H1 (cell line): ENCODE results near the gene PEAK1. TPM values are rescaled to one million over a fixed set of nuclear protein-coding genes. Genes with fewer than 3 reads are reported as not detected.

Experiments
- JUND ChIP-seq: IDR thresholded peaks from 2 replicates; pipeline ENCODE4 v1.6.1; 2011; ENCODE audit warnings: mild to moderate bottlenecking, improper control_type of control experiment, low read length
- polyA plus RNA-seq, 7 experiments: library from polyadenylated mRNA; depleted of rRNA in 3 of 7; stranded (reverse) in 5 of 7; unstranded in 2 of 7; fragments of >200 nt in 5 of 7; fragments of 200-250 nt in 2 of 7; gene quantifications; 1 replicate in 5 of 7; 2 replicates in 1 of 7; 4 replicates in 1 of 7; pipeline versions ENCODE4 v1.2.1 to v1.2.3, GENCODE V29; 2011 to 2013; ENCODE audit warnings: missing spikeins in 2 of 7, mixed read lengths in 2 of 7
- total RNA-seq: library from RNA; stranded (reverse); fragmentation: NEBNext Ultra II Directional; extraction: Animal tissue kit (Norgen Biotek cat#: 25700); gene quantifications from 2 replicates; pipeline ENCODE4 v1.2.1, GENCODE V29; 2021
- TF ChIP-seq, protein P1 (sequence below): fragments of 300-600 bp; sonication (generic); IDR thresholded peaks from 2 replicates; pipeline ENCODE4 v1.7.1; 2012; ENCODE audit warnings: low read length, moderate library complexity, mild to moderate bottlenecking, inconsistent platforms; ENCODE audit not compliant: insufficient replicate concordance

PEAK1 gene
- total and polyA plus RNA-seq, 2 of the 8 experiments (the other 6 are each of a cell fraction or from before 2014, with no cell fraction given) = 8.8 to 44.8 TPM

DNA sequence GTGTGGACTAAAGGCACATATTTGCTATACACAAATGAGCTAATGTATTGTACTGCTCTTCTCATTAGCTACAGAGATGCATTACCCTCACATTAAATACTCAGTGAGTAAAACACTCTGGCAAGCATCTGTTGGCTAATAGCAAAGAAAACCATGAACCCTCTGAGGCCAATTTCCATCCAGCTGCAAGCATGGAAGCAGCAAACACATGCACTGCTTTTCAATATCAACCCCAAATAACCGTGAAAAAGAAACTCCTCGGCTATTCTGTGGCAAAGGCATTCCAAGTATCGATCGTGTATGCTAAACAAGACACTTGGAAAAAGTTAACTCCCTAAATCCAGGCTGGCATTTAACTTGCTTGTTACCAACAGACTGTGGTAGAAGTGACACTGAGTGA, 67.0 kb downstream of the PEAK1 start (continued):
- TF ChIP-seq, protein P1, sequence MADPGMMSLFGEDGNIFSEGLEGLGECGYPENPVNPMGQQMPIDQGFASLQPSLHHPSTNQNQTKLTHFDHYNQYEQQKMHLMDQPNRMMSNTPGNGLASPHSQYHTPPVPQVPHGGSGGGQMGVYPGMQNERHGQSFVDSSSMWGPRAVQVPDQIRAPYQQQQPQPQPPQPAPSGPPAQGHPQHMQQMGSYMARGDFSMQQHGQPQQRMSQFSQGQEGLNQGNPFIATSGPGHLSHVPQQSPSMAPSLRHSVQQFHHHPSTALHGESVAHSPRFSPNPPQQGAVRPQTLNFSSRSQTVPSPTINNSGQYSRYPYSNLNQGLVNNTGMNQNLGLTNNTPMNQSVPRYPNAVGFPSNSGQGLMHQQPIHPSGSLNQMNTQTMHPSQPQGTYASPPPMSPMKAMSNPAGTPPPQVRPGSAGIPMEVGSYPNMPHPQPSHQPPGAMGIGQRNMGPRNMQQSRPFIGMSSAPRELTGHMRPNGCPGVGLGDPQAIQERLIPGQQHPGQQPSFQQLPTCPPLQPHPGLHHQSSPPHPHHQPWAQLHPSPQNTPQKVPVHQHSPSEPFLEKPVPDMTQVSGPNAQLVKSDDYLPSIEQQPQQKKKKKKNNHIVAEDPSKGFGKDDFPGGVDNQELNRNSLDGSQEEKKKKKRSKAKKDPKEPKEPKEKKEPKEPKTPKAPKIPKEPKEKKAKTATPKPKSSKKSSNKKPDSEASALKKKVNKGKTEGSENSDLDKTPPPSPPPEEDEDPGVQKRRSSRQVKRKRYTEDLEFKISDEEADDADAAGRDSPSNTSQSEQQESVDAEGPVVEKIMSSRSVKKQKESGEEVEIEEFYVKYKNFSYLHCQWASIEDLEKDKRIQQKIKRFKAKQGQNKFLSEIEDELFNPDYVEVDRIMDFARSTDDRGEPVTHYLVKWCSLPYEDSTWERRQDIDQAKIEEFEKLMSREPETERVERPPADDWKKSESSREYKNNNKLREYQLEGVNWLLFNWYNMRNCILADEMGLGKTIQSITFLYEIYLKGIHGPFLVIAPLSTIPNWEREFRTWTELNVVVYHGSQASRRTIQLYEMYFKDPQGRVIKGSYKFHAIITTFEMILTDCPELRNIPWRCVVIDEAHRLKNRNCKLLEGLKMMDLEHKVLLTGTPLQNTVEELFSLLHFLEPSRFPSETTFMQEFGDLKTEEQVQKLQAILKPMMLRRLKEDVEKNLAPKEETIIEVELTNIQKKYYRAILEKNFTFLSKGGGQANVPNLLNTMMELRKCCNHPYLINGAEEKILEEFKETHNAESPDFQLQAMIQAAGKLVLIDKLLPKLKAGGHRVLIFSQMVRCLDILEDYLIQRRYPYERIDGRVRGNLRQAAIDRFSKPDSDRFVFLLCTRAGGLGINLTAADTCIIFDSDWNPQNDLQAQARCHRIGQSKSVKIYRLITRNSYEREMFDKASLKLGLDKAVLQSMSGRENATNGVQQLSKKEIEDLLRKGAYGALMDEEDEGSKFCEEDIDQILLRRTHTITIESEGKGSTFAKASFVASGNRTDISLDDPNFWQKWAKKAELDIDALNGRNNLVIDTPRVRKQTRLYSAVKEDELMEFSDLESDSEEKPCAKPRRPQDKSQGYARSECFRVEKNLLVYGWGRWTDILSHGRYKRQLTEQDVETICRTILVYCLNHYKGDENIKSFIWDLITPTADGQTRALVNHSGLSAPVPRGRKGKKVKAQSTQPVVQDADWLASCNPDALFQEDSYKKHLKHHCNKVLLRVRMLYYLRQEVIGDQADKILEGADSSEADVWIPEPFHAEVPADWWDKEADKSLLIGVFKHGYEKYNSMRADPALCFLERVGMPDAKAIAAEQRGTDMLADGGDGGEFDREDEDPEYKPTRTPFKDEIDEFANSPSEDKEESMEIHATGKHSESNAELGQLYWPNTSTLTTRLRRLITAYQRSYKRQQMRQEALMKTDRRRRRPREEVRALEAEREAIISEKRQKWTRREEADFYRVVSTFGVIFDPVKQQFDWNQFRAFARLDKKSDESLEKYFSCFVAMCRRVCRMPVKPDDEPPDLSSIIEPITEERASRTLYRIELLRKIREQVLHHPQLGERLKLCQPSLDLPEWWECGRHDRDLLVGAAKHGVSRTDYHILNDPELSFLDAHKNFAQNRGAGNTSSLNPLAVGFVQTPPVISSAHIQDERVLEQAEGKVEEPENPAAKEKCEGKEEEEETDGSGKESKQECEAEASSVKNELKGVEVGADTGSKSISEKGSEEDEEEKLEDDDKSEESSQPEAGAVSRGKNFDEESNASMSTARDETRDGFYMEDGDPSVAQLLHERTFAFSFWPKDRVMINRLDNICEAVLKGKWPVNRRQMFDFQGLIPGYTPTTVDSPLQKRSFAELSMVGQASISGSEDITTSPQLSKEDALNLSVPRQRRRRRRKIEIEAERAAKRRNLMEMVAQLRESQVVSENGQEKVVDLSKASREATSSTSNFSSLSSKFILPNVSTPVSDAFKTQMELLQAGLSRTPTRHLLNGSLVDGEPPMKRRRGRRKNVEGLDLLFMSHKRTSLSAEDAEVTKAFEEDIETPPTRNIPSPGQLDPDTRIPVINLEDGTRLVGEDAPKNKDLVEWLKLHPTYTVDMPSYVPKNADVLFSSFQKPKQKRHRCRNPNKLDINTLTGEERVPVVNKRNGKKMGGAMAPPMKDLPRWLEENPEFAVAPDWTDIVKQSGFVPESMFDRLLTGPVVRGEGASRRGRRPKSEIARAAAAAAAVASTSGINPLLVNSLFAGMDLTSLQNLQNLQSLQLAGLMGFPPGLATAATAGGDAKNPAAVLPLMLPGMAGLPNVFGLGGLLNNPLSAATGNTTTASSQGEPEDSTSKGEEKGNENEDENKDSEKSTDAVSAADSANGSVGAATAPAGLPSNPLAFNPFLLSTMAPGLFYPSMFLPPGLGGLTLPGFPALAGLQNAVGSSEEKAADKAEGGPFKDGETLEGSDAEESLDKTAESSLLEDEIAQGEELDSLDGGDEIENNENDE = no peak
- no peak for TF ChIP-seq JUND
